VCaP (cell line): ENCODE results near the gene CCSAP.

Source experiments
- H3K27ac ChIP-seq: fragments of 450-650 bp; 2 replicates; pipeline ENCODE4 v1.5.1; 2017
- CTCF ChIP-seq: fragments of 450-650 bp; conservative IDR thresholded peaks from 2 replicates; pipeline ENCODE4 v1.5.1; 2017; ENCODE audit warnings: mild to moderate bottlenecking, moderate library complexity

The CCSAP gene

DNA sequence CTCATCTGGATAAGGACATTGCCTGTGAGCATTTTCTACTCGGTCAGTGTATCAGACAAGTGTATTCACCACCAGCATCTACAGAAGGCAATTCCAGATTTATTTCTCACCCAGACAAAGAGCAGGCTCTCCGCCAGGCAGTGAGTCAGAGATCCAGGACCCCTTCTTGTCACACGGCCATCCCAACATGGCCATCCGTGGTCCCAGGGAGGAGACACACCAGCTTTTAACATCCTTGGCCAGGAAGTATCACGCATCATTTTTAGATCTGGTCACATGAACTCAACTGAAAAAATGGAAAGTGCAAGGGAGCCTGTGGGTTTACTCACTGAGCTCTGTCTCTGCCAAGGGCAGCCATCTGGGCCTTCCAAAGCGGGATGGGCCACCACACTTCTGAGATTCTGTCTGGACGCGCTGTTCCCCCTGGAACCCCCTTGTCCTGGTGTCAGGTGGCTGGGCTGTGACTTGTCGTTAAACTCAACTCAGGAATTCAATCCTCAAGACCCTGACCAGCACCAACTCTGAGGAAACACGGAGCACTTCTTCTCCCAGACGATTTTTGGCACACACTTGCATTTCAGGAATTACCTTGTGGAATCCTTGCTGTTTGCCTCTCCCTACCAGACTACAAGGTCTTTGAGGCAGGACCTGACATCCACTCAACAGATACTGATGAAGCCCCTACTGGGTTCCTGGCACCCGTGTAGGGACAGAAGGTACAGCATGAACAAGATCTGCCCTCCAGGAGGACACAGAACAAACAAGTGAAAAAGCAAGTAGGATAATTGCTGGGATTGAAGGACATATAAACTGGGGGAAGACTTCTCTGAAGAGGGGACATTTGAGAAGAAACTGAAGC is 21.6 kb upstream of the CCSAP start:
- TF ChIP-seq CTCF, result no peak

GRCh38 chr1:229363723-229364122 is 20.9 kb upstream of the CCSAP start:
- no peak for TF ChIP-seq CTCF
- H3K27ac ChIP-seq, result no peak overlapping the region

More for the DNA sequence above, 21.6 kb upstream of the CCSAP start:
- H3K27ac ChIP-seq, result no peak overlapping the region

DNA sequence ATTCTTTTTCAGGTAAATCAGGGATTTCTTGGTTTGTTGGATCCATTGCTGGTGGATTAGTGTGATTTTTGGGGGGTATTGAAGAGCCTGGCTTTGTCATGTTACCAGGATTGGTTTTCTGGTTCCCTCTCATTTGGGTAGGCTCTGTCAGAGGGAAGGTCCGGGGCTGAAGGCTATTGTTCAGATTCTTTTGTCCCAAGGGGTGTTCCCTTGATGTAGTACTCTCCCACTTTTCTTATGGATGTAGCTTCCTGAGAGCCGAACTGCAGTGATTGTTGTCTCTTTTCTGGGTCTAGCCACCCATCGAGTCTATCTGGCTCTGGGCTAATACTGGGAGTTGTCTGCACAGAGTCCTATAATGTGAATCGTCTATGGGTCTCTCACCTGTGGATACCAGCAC is 17.6 kb upstream of the CCSAP start:
- TF ChIP-seq CTCF, result no peak
- H3K27ac ChIP-seq, result no peak overlapping the region

DNA sequence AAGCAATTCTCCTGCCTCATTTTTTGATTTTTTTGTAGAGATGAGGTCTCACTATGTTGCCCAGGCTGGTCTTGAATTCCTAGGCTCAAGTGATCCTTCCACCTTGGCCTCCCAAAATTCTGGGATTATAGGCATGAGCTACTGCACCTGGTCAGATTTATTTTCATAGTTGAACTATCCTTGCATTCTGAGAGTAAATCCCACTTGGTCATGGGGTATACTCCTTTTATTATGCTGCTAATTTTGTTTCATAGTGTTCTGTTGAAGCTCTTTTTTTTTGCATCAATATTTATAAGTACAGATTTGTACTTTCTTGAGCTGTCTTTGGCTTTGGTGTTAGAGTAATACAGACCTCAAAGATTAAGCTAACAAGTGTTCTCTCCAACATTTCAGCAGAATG is 12.8 kb upstream of the CCSAP start:
- TF ChIP-seq CTCF, result no peak
- H3K27ac ChIP-seq, result no peak overlapping the region

DNA sequence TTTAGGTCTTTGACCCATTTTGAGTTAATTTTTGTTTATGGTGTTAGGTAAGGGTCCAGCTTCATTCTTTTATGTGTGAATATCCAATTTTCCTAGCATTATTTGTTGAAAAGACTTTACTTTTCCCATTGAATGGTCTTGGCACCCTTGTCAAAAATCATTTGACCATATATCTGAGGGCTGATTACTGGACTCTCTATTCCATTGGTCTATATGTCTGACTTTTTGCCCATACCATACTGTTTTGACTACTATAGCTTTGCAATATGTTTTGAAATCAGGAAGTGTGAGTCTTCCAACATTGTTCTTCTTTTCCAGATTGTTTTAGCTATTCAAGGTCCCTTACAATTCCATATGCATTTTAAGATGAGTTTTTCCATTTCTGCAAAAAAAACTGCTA is 11.4 kb upstream of the CCSAP start:
- H3K27ac ChIP-seq, result no peak overlapping the region
- TF ChIP-seq CTCF, result no peak

DNA sequence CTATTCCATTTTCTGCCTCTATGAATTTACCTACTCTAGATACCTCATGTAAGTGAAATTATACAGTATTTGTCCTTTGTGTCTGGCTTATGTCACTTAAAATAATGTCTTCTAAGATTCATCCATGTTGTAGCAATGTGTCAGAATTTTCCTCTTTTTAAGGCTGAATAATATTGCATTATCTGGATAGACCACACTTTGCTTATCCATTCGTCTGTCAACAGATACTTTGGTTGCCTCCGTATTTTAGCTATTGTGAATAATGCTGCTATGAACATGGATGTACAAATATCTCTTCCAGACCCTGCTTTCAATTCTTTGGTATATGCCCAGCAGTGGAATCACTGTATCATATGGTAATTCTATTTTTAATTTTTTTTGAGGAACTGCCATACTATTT is 10.1 kb upstream of the CCSAP start:
- no peak overlapping the region for H3K27ac ChIP-seq
- TF ChIP-seq CTCF, result no peak

- H3K27ac ChIP-seq, result no peak overlapping the region
- TF ChIP-seq CTCF, result no peak
Measured at GRCh38 chr1:229349463-229350385, 6.9 kb upstream of the CCSAP start.
